Sigmoid colon (tissue), 7 donors: ENCODE results near the gene PALM. TPM values are rescaled to one million over a fixed set of nuclear protein-coding genes. Genes with fewer than 3 reads are reported as not detected.
A peak's percentile ranks its signal among the peaks of the same experiment; 100 is the strongest.

Experiments used
- DNase-seq: peaks from one replicate; pipeline ENCODE4 v3.0.0-alpha.2; 2019
- H3K27ac ChIP-seq, 4 donors: fragments of 200-600 bp; sonication (generic); one replicate each; pipeline ENCODE4 v1.5.1; 2016 to 2019; ENCODE audit warnings: mild to moderate bottlenecking in 1 of 4
- H3K27me3 ChIP-seq, 3 donors: fragments of 200-600 bp; sonication (generic); one replicate each; pipeline ENCODE4 v1.5.1; 2019; ENCODE audit warnings: mild to moderate bottlenecking in 1 of 3
- H3K36me3 ChIP-seq, 4 donors: fragments of 200-600 bp; sonication (generic); one replicate each; pipeline ENCODE4 v1.5.1; 2016 to 2019
- H3K4me1 ChIP-seq, 4 donors: fragments of 200-600 bp; sonication (generic); one replicate each; pipeline ENCODE4 v1.5.1; 2017 to 2019
- H3K4me3 ChIP-seq, 4 donors: fragments of 200-600 bp; sonication (generic); one replicate each; pipeline ENCODE4 v1.5.1; 2017 to 2019; ENCODE audit warnings: mild to moderate bottlenecking in 2 of 4, moderate library complexity in 1 of 4
- H3K9me3 ChIP-seq, 4 donors: fragments of 200-600 bp in 3 of 4; sonication (generic) in 3 of 4; one replicate each; pipeline versions ENCODE4 v1.5.1 to v1.6.1; 2013 to 2019
- CTCF ChIP-seq, 4 experiments: fragments of 450-650 bp in 3 of 4; fragments of 200-600 bp in 1 of 4; IDR thresholded peaks; one replicate each; pipeline ENCODE4 v1.5.1; 2016 to 2019; ENCODE audit warnings: antibody characterized with exemption in 4 of 4, mild to moderate bottlenecking in 3 of 4, moderate library complexity in 2 of 4
- EP300 ChIP-seq, 4 donors: sonication (generic); formaldehyde crosslinking; IDR thresholded peaks; one replicate each; pipeline ENCODE4 v1.6.1; 2017; ENCODE audit warnings: antibody characterized with exemption in 4 of 4
- POLR2A ChIP-seq, 2 donors: fragments of 450-650 bp; IDR thresholded peaks; one replicate each; pipeline ENCODE4 v1.6.1; 2016; ENCODE audit warnings: antibody characterized with exemption in 2 of 2, mild to moderate bottlenecking in 2 of 2, moderate library complexity in 2 of 2
- POLR2AphosphoS5 ChIP-seq, 4 donors: sonication (generic); formaldehyde crosslinking; IDR thresholded peaks; one replicate each; pipeline ENCODE4 v1.6.1; 2017; ENCODE audit warnings: antibody characterized with exemption in 4 of 4
- WGBS, 2 donors: extraction: QIAGEN DNeasy Blood & Tissue Kit; methylation state at CpG; one replicate each; pipeline ENCODE4 v1.1.7; 2013; 5-methylcytosine and 5-hydroxymethylcytosine counted together
- intact Hi-C: fragments of 100-400 bp; cut with DNase I; formaldehyde crosslinking; loops from one replicate; pipeline ENCODE4 v1.15.1; 2023
- polyA plus RNA-seq, 3 donors: library from polyadenylated mRNA; stranded (reverse); fragments of 200-250 nt; gene quantifications; one replicate each; pipeline ENCODE4 v1.2.3, GENCODE V29; 2013
- total RNA-seq, 4 donors: library from RNA; depleted of rRNA; stranded (reverse); fragments of >200 nt; gene quantifications; one replicate each; pipeline ENCODE4 v1.1.0, GENCODE V29; 2016
- donor health status: healthy with polysubstance abuse.
- donor health status: Bipolar disorder and iron deficiency.
- donor health status: healthy.

The PALM gene
- total and polyA plus RNA-seq, 7 donors: 3.0 to 91.4 (median 30.4) TPM

GRCh38 chr19:710767-711166 is 2.0 kb downstream of the PALM start:
- H3K4me3 ChIP-seq: peak overlapping the region in 3 of 4 donors; percentile 68 to 95 (median 87)
- no peak for TF ChIP-seq CTCF (IDR thresholded peaks at IDR 0.05)
- no peak for TF ChIP-seq EP300 (IDR thresholded peaks at IDR 0.05)
- TF ChIP-seq POLR2AphosphoS5 (IDR thresholded peaks at IDR 0.05): peak in 1 of 4 donors; percentile 6
- no peak for TF ChIP-seq POLR2A (IDR thresholded peaks at IDR 0.05)
- no peaks in the 10 kb centered on the region for H3K36me3 ChIP-seq
- intact Hi-C loops: loop anchor here (2.0 kb wide), 1 partner anchor 22 kb away; no protein-coding TSS in a partner anchor
- peaks cover 0 to 4% (median under 1%) of the 10 kb centered on the region in 4 donors for H3K9me3 ChIP-seq
- peaks cover 0 to 29% (median 21%) of the 10 kb centered on the region in 4 donors for H3K4me1 ChIP-seq
- H3K27me3 ChIP-seq: peaks cover 0 to 3% (median 0%) of the 10 kb centered on the region in 3 donors
- 68 to 76% methylated on average over 21 of the region's 21 CpGs for WGBS, 2 donors
- H3K27ac ChIP-seq: peak overlapping the region; percentile 80 to 82 (median 82)
- no peak for DNase-seq

DNA sequence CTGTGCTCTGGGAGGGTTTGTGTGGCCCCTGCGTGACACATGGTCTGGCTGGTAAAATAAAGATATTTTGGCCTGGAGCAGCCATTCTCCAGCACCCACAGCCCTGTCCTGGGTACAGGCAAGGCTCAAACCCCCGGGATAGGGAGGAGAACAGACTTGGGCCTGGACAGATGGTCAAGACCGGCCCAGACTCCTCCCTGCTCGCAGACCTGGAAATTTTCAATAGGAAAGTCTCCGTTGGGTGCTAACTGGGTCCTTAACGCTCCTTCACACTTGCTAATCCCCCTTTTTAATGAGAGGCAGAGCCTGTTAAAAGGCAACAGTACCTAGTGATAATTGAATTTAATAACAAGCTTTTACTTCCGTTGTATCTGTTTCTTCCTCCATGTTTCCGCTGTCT is 2.5 kb downstream of the PALM start:
- peaks cover 0 to 29% (median 21%) of the 10 kb centered on the region in 4 donors for H3K4me1 ChIP-seq
- H3K4me3 ChIP-seq: no peak overlapping the region
- H3K9me3 ChIP-seq: peaks cover 0 to 4% (median under 1%) of the 10 kb centered on the region in 4 donors
- no peaks in the 10 kb centered on the region for H3K36me3 ChIP-seq
- H3K27ac ChIP-seq: peak overlapping the region; percentile 80 to 82 (median 82)
- intact Hi-C loops: loop anchor here (2.0 kb wide), 1 partner anchor 22 kb away; no protein-coding TSS in a partner anchor
- TF ChIP-seq POLR2A (IDR thresholded peaks at IDR 0.05) (no peak), CTCF (IDR thresholded peaks at IDR 0.05) (no peak)
- DNase-seq: no peak
- H3K27me3 ChIP-seq: peaks cover 0 to 3% (median 0%) of the 10 kb centered on the region in 3 donors
- 79 to 85% methylated on average over 8 of the region's 8 CpGs for whole genome bisulfite sequencing, 2 donors

- no peak overlapping the region for H3K27ac ChIP-seq
- peaks cover 4 to 31% (median 6%) of the 10 kb centered on the region in 3 donors for H3K27me3 ChIP-seq
- H3K9me3 ChIP-seq: peaks cover 0 to 4% (median under 1%) of the 10 kb centered on the region in 4 donors
- no peaks in the 10 kb centered on the region for H3K36me3 ChIP-seq
- no peak overlapping the region for H3K4me3 ChIP-seq
- intact Hi-C loops: no loop called here
- DNase-seq: no peak
- WGBS, 2 donors: 87 to 90% methylated on average over 3 of the region's 3 CpGs
- H3K4me1 ChIP-seq: peaks cover 0 to 28% (median 24%) of the 10 kb centered on the region in 4 donors
- no peak for TF ChIP-seq POLR2A (IDR thresholded peaks at IDR 0.05)
- TF ChIP-seq EP300 (IDR thresholded peaks at IDR 0.05): no peak
- no peak for TF ChIP-seq CTCF (IDR thresholded peaks at IDR 0.05)
- TF ChIP-seq POLR2AphosphoS5 (IDR thresholded peaks at IDR 0.05): no peak
Observed at GRCh38 chr19:715347-715746, 6.6 kb downstream of the PALM start.

DNA sequence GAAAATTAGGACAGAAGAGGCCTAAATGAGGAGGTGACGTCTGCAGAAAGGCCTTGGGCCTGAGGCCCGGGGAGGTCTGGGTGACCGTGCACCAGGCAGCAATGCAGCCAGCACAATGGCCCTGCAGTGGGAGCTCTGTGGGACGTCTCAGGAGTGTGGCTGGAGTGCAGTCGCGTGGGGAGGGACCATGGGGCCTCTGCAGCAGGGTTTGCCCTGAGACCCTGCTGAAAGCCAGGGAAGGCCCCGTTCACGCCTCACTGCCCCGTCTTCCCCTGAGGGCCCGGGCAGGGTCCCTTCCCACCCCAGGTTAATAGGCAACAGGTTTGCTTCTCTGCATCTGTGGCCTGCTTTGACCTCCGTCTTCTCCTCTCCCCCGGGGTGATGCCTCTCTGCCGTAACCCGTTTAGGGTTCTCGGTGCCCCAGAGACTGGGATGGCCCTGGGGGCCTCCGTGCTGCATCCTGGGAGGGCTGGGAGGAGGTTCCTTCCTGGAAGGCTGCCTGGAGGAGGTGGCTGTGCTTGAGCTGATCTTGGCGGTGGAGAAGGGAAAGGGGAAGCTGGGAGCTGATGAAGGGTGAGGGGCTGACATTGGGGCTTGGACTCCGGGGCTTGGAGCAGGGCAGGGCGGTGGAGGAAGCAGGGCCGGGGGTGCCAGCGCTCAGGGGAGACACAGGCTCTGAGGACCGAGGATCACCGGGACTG is 9.7 kb downstream of the PALM start:
- no peak for DNase-seq
- peaks cover 4 to 31% (median 6%) of the 10 kb centered on the region in 3 donors for H3K27me3 ChIP-seq

More for the DNA sequence above, 9.7 kb downstream of the PALM start:
- intact Hi-C loops: no loop called here
- H3K9me3 ChIP-seq: peaks cover 0 to 4% (median under 1%) of the 10 kb centered on the region in 4 donors
- no peaks in the 10 kb centered on the region for H3K36me3 ChIP-seq
- H3K4me3 ChIP-seq: no peak overlapping the region
- peak overlapping the region; percentile 52 to 75 (median 61) for H3K27ac ChIP-seq
- TF ChIP-seq CTCF (IDR thresholded peaks at IDR 0.05) (no peak), EP300 (IDR thresholded peaks at IDR 0.05) (no peak), POLR2AphosphoS5 (IDR thresholded peaks at IDR 0.05) (no peak), POLR2A (IDR thresholded peaks at IDR 0.05) (no peak)
- WGBS, 2 donors: 54 to 61% methylated on average over 23 of the region's 23 CpGs
- H3K4me1 ChIP-seq: peaks cover 0 to 28% (median 18%) of the 10 kb centered on the region in 4 donors
